Measurements from ENCODE around the gene RASEF. TPM values are rescaled to one million over a fixed set of nuclear protein-coding genes. Genes with fewer than 3 reads are reported as not detected.

RASEF gene
- total RNA-seq, 2 experiments from 2014 or later = not detected

DNA sequence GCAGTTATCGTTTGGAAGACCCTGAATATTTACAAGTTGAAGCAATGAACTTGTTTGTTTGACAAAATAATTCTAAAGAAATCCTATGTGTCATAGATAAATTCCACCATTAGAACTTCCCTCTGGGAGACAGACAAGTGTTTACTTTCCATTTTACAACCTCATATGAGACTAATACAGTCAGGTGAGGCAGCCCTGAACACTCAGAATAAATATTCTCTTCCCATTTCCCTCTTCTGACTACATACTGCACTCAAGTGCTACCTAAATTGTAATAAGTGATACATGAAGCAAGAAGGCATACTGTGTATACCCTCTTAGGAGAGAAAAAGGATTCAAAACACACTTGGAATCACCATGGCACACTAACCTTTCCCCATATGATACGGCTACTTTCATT is 6.8 kb downstream of the RASEF start:
- intact Hi-C loops (cut with DNase I, micrococcal nuclease) = no loop called here

DNA sequence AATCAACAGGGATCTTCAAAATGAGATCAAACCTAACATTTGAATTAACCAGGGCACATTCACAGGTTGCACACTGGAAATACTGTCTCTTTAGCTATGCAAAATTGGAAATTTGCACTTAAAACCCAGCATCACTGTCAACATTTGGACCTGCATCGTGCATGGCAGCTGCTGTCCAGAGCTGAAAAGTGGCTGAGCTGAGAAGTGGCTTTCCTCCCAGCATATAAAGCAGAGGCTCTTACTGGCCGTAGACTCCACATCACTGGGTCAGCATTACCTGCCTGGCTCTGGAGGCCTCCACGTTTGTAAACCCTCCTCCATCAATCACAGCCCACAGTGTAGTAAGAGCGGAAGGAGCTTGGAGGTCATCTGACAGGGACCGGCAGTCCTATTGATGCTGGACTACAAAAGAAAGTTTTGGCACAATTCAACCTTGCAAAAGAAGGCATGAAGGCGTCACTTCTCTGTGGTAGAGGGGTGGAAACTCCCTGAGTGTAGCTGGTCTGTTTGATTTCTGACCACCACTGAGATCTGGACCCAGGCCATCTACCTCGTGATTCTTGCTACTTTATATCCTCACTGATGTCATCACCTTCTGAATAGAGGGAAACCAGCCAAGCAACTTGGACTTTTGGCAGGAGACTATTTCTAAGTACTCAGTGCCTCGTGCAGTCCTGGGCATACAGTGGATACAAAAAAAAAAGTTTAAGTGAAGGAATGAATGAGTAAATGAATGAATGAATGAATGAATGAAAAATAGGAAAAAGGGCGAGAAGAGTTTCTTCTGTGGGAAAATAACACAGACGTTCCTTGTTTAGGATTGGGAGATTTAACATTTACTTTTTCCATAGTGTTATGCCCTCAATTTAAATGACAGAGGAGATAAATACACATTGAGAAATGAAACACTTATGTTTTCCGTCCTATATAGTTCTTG is 14.8 kb downstream of the RASEF start:
- H3K36me3 Mint-ChIP-seq (ENCODE audit: low read depth) = no peaks in the 10 kb centered on the region
- no peaks in the 10 kb centered on the region for H3K4me1 Mint-ChIP-seq (ENCODE audit: low read depth)
- DNase-seq = no peak
- H3K27ac ChIP-seq (ENCODE audit: low read depth in 1 of 2, low read length in 2 of 2) = no peak overlapping the region
- H3K27ac Mint-ChIP-seq = no peak overlapping the region
- no peaks in the 10 kb centered on the region for H3K27me3 Mint-ChIP-seq
- ChIA-PET CTCF (no interaction called here), POLR2A (no interaction called here)
- H3K4me1 ChIP-seq (ENCODE audit: insufficient read depth, low read length) = no peaks in the 10 kb centered on the region
- H3K4me3 Mint-ChIP-seq = no peak overlapping the region
- no peaks in the 10 kb centered on the region for H3K9me3 Mint-ChIP-seq
- no peak for ATAC-seq (ENCODE audit: poor library complexity)
- H3K36me3 ChIP-seq (ENCODE audit: insufficient read depth, low read length) = no peaks in the 10 kb centered on the region
- intact Hi-C loops (cut with DNase I, micrococcal nuclease) = no loop called here
- TF ChIP-seq, protein P1, sequence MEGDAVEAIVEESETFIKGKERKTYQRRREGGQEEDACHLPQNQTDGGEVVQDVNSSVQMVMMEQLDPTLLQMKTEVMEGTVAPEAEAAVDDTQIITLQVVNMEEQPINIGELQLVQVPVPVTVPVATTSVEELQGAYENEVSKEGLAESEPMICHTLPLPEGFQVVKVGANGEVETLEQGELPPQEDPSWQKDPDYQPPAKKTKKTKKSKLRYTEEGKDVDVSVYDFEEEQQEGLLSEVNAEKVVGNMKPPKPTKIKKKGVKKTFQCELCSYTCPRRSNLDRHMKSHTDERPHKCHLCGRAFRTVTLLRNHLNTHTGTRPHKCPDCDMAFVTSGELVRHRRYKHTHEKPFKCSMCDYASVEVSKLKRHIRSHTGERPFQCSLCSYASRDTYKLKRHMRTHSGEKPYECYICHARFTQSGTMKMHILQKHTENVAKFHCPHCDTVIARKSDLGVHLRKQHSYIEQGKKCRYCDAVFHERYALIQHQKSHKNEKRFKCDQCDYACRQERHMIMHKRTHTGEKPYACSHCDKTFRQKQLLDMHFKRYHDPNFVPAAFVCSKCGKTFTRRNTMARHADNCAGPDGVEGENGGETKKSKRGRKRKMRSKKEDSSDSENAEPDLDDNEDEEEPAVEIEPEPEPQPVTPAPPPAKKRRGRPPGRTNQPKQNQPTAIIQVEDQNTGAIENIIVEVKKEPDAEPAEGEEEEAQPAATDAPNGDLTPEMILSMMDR (IDR thresholded peaks at IDR 0.05) = no peak
- no peaks in the 10 kb centered on the region for H3K27me3 ChIP-seq (ENCODE audit: control insufficient read depth in 1 of 2, insufficient read depth in 2 of 2, low read length in 2 of 2)
- peaks cover 0 to 3% of the 10 kb centered on the region in 2 experiments for H3K9me3 ChIP-seq (ENCODE audit: control insufficient read depth in 1 of 2, insufficient read depth in 1 of 2, low read length in 2 of 2)
- no peak overlapping the region for H3K4me3 ChIP-seq (ENCODE audit: low read length)

More for the DNA sequence above, 6.8 kb downstream of the RASEF start:
- H3K4me1 Mint-ChIP-seq (ENCODE audit: low read depth) = no peaks in the 10 kb centered on the region
- no peaks in the 10 kb centered on the region for H3K36me3 Mint-ChIP-seq (ENCODE audit: low read depth)
- Histone ChIP-seq H3K27ac (ENCODE audit: low read depth in 1 of 2, low read length in 2 of 2) (no peak overlapping the region), H3K36me3 (ENCODE audit: insufficient read depth, low read length) (no peaks in the 10 kb centered on the region), H3K9me3 (ENCODE audit: control insufficient read depth in 1 of 2, insufficient read depth in 1 of 2, low read length in 2 of 2) (peaks cover 0 to 6% of the 10 kb centered on the region in 2 experiments), H3K27me3 (ENCODE audit: control insufficient read depth in 1 of 2, insufficient read depth in 2 of 2, low read length in 2 of 2) (peaks cover 2 to 6% of the 10 kb centered on the region in 2 experiments), H3K4me1 (ENCODE audit: insufficient read depth, low read length) (no peaks in the 10 kb centered on the region), H3K4me3 (ENCODE audit: low read length) (no peak overlapping the region)
- peaks cover 29% of the 10 kb centered on the region for H3K27me3 Mint-ChIP-seq
- ChIA-PET POLR2A (no interaction called here), CTCF (no interaction called here)
- ATAC-seq (ENCODE audit: poor library complexity) (no peak), DNase-seq (no peak)
- TF ChIP-seq, protein P1 (IDR thresholded peaks at IDR 0.05) = no peak
- H3K27ac Mint-ChIP-seq = no peak overlapping the region
- H3K4me3 Mint-ChIP-seq = no peak overlapping the region
- peaks cover 6% of the 10 kb centered on the region for H3K9me3 Mint-ChIP-seq

DNA sequence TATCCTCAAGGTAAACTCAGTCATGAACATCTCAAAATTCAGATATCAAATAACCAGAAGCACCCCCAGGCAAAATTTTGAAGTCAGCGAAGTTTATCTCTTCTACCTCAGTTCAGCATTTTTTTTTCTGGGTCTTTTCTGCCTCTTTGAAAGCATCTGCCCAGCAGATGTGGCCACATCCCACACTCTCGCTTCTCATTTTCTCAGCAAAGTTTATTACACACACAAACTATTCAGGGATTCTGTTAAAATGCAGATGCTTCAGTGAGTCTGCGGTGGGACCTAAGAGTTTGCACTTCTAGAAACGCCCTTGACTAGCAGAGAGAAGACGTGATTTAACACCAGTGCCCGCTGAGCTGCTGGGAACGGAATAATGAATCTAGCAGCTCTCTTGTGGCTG is 19.3 kb downstream of the RASEF start:
- Histone ChIP-seq H3K27ac (ENCODE audit: low read depth in 1 of 2, low read length in 2 of 2) (no peak overlapping the region), H3K36me3 (ENCODE audit: insufficient read depth, low read length) (no peaks in the 10 kb centered on the region), H3K9me3 (ENCODE audit: control insufficient read depth in 1 of 2, insufficient read depth in 1 of 2, low read length in 2 of 2) (peaks cover 0 to 1% of the 10 kb centered on the region in 2 experiments), H3K27me3 (ENCODE audit: control insufficient read depth in 1 of 2, insufficient read depth in 2 of 2, low read length in 2 of 2) (no peaks in the 10 kb centered on the region), H3K4me3 (ENCODE audit: low read length) (no peak overlapping the region), H3K4me1 (ENCODE audit: insufficient read depth, low read length) (no peaks in the 10 kb centered on the region)
- Mint-ChIP-seq H3K27me3 (peaks cover 7% of the 10 kb centered on the region), H3K9me3 (no peaks in the 10 kb centered on the region), H3K4me3 (no peak overlapping the region), H3K27ac (no peak overlapping the region), H3K4me1 (ENCODE audit: low read depth) (no peaks in the 10 kb centered on the region), H3K36me3 (ENCODE audit: low read depth) (no peaks in the 10 kb centered on the region)
- TF ChIP-seq, protein P1 (IDR thresholded peaks at IDR 0.05) = no peak
- intact Hi-C loops (cut with DNase I, micrococcal nuclease) = no loop called here
- ATAC-seq (ENCODE audit: poor library complexity) = no peak
- ChIA-PET POLR2A (no interaction called here), CTCF (no interaction called here)
- DNase-seq = no peak

Measured in CD4-positive, alpha-beta T cell (primary cell).